Thyroid gland (tissue), 4 donors: ENCODE data around the gene GSN.

Experiments
- POLR2A ChIP-seq, 2 donors: fragments of 450-650 bp; IDR thresholded peaks; one replicate each; pipeline ENCODE4 v1.6.1; 2017; ENCODE audit warnings: antibody characterized with exemption in 2 of 2, mild to moderate bottlenecking in 2 of 2, moderate library complexity in 1 of 2
- TF ChIP-seq, protein P1 (sequence below), 6 experiments: fragments of 200-600 bp in 3 of 6; fragments of 450-650 bp in 3 of 6; sonication (generic) in 3 of 6; IDR thresholded peaks; one replicate each; pipeline ENCODE4 v1.5.1; 2016 to 2019; ENCODE audit warnings: antibody characterized with exemption in 6 of 6, mild to moderate bottlenecking in 2 of 6, inconsistent platforms in 1 of 6, moderate library complexity in 1 of 6

DNA sequence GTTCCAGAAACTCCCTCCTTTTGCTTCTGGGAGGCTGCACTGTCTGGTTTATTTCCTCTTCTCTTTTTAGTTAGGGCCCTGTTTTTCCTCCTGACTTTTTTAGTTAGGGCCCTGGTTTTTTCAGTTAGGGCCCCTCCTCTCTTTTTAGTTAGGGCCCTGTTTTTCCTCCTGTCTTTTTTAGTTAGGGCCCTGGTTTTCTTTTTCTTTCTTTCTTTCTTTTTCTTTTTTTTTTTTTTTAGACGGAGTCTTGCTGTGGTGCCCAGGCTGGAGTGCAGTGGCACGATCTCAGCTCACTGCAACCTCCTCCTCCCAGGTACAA, 15.1 kb downstream of the GSN start:
- TF ChIP-seq, protein P1, sequence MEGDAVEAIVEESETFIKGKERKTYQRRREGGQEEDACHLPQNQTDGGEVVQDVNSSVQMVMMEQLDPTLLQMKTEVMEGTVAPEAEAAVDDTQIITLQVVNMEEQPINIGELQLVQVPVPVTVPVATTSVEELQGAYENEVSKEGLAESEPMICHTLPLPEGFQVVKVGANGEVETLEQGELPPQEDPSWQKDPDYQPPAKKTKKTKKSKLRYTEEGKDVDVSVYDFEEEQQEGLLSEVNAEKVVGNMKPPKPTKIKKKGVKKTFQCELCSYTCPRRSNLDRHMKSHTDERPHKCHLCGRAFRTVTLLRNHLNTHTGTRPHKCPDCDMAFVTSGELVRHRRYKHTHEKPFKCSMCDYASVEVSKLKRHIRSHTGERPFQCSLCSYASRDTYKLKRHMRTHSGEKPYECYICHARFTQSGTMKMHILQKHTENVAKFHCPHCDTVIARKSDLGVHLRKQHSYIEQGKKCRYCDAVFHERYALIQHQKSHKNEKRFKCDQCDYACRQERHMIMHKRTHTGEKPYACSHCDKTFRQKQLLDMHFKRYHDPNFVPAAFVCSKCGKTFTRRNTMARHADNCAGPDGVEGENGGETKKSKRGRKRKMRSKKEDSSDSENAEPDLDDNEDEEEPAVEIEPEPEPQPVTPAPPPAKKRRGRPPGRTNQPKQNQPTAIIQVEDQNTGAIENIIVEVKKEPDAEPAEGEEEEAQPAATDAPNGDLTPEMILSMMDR (IDR thresholded peaks at IDR 0.05), result no peak
- TF ChIP-seq POLR2A (IDR thresholded peaks at IDR 0.05), result no peak
